Omental fat pad (tissue), 4 donors: Measurements from ENCODE around the gene CHAF1B. TPM values are rescaled to one million over a fixed set of nuclear protein-coding genes. Genes with fewer than 3 reads are reported as not detected.

ENCODE experiments used
- ATAC-seq: fragments of 150-250 bp; one replicate; pipeline ENCODE4 v1.9.1; 2016; ENCODE audit warnings: mild to moderate bottlenecking, moderate library complexity; ENCODE audit not compliant: low FRiP score
- DNase-seq: peaks from one replicate; pipeline ENCODE4 v3.0.0-alpha.2; 2019; ENCODE audit warnings: low spot score
- CTCF ChIP-seq, 3 donors: fragments of 450-650 bp; IDR thresholded peaks; one replicate each; pipeline ENCODE4 v1.5.1; 2016 to 2017; ENCODE audit warnings: antibody characterized with exemption in 3 of 3, mild to moderate bottlenecking in 3 of 3, moderate library complexity in 2 of 3
- total RNA-seq, 4 donors: library from RNA; depleted of rRNA; stranded (reverse); fragments of >200 nt; gene quantifications; one replicate each; pipeline ENCODE4 v1.1.0, GENCODE V29; 2016

CHAF1B gene
- total RNA-seq, 4 donors from 2014 or later = 0.75 to 1.3 (median 1.0) TPM

GRCh38 chr21:36349315-36349714 lies 35.9 kb upstream of the CHAF1B start:
- TF ChIP-seq CTCF (IDR thresholded peaks at IDR 0.05) = no peak
- no peak for DNase-seq
- no peak for ATAC-seq

GRCh38 chr21:36350282-36350910 lies 34.8 kb upstream of the CHAF1B start:
- ATAC-seq = peak; percentile 45
- no peak for TF ChIP-seq CTCF (IDR thresholded peaks at IDR 0.05)

GRCh38 chr21:36354918-36355680 lies 30.1 kb upstream of the CHAF1B start:
- no peak for ATAC-seq
- no peak for DNase-seq
- TF ChIP-seq CTCF (IDR thresholded peaks at IDR 0.05) = no peak

More at GRCh38 chr21:36350282-36350910, 34.8 kb upstream of the CHAF1B start:
- no peak for DNase-seq

GRCh38 chr21:36355868-36356267 lies 29.3 kb upstream of the CHAF1B start:
- ATAC-seq (no peak), DNase-seq (no peak)
- TF ChIP-seq CTCF (IDR thresholded peaks at IDR 0.05) = no peak

GRCh38 chr21:36359185-36359584 lies 26.0 kb upstream of the CHAF1B start:
- no peak for TF ChIP-seq CTCF (IDR thresholded peaks at IDR 0.05)
- DNase-seq = no peak
- ATAC-seq = no peak

GRCh38 chr21:36369064-36369685 lies 16.0 kb upstream of the CHAF1B start:
- DNase-seq (no peak), ATAC-seq (no peak)
- no peak for TF ChIP-seq CTCF (IDR thresholded peaks at IDR 0.05)
